IMR-90 (cell line): ENCODE data around the gene PHPT1.

Source experiments
- BHLHE40 ChIP-seq: fragments of 150-350 bp; IDR thresholded peaks from 2 replicates; pipeline ENCODE4 v1.6.1; 2016; ENCODE audit warnings: mild to moderate bottlenecking, low read depth, low read length
- CEBPB ChIP-seq: IDR thresholded peaks from 2 replicates; pipeline ENCODE4 v1.6.1; 2012; ENCODE audit warnings: low read depth, low read length, improper control_type of control experiment
- MXI1 ChIP-seq: IDR thresholded peaks from 2 replicates; pipeline ENCODE4 v1.6.1; 2012; ENCODE audit warnings: low read depth, mild to moderate bottlenecking, low read length, moderate library complexity, borderline replicate concordance
- NFE2L2 ChIP-seq: fragments of 150-350 bp; IDR thresholded peaks from 2 replicates; pipeline ENCODE4 v1.6.1; 2016; ENCODE audit warnings: low read depth, mild to moderate bottlenecking, low read length
- POLR2A ChIP-seq: IDR thresholded peaks from 2 replicates; pipeline ENCODE4 v1.6.1; 2012; ENCODE audit warnings: mild to moderate bottlenecking, low read depth, low read length
- RAD21 ChIP-seq: IDR thresholded peaks from 2 replicates; pipeline ENCODE4 v1.6.1; 2012; ENCODE audit warnings: low read length, improper control_type of control experiment
- RCOR1 ChIP-seq: IDR thresholded peaks from 2 replicates; pipeline ENCODE4 v1.6.1; 2012; ENCODE audit warnings: mild to moderate bottlenecking, low read length, improper control_type of control experiment; ENCODE audit not compliant: insufficient replicate concordance
- TF ChIP-seq, protein P1 (sequence below): conservative IDR thresholded peaks from 2 replicates; pipeline ENCODE4 v1.5.1; 2012; ENCODE audit warnings: mild to moderate bottlenecking, low read depth, low read length, improper control_type of control experiment
- TF ChIP-seq, protein P2 (sequence below): fragments of 150-350 bp; IDR thresholded peaks from 2 replicates; pipeline ENCODE4 v1.6.1; 2017; ENCODE audit warnings: mild to moderate bottlenecking, antibody characterized with exemption, low read length, low read depth

DNA sequence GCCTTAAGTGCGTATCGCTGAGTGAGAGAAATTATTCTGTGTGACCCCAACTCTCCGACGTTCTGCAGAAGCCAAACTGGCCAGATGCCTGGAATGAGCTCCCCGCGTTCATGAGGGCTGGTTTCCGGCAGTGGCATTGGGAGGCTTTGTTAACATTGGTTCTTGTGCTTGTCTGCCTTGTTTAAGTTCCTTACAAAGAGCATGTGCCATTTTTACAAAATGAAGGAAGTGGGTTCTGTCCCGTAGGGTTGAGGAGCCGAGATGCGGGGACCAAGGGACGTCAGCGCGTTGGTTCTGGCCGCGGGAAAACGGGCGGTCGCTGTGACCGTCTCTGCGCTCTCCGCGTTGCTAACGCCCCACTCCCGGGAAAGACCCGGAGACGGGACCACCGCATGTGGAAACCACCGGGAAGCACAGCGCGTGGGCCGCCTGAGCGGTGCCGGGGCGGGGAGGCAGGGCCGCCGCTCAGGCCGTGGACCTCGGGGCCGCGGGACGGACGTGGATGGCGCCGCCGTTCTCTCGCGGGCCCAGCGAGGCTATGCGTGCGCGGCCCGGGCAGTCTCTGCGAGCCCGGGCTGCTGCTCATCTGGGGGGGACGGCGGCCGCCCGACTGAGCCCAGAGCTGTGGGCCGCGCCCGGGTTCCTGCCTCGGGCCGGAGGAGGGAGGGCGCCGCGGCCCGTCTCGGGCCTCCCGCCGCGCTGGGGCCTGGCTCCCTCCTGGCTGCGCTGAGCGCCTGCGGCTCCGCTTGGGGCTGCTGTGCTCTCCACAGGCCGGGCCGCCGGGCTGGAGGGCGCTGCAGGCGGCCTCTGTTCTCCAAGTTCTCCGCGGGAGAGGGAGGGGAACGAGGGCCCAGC, 28.0 kb upstream of the PHPT1 start:
- TF ChIP-seq BHLHE40 (no peak), POLR2A (no peak), RAD21 (no peak), CEBPB (no peak), RCOR1 (no peak), MXI1 (no peak), NFE2L2 (no peak)
- TF ChIP-seq, protein P1, sequence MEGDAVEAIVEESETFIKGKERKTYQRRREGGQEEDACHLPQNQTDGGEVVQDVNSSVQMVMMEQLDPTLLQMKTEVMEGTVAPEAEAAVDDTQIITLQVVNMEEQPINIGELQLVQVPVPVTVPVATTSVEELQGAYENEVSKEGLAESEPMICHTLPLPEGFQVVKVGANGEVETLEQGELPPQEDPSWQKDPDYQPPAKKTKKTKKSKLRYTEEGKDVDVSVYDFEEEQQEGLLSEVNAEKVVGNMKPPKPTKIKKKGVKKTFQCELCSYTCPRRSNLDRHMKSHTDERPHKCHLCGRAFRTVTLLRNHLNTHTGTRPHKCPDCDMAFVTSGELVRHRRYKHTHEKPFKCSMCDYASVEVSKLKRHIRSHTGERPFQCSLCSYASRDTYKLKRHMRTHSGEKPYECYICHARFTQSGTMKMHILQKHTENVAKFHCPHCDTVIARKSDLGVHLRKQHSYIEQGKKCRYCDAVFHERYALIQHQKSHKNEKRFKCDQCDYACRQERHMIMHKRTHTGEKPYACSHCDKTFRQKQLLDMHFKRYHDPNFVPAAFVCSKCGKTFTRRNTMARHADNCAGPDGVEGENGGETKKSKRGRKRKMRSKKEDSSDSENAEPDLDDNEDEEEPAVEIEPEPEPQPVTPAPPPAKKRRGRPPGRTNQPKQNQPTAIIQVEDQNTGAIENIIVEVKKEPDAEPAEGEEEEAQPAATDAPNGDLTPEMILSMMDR, result no peak
- TF ChIP-seq, protein P2, sequence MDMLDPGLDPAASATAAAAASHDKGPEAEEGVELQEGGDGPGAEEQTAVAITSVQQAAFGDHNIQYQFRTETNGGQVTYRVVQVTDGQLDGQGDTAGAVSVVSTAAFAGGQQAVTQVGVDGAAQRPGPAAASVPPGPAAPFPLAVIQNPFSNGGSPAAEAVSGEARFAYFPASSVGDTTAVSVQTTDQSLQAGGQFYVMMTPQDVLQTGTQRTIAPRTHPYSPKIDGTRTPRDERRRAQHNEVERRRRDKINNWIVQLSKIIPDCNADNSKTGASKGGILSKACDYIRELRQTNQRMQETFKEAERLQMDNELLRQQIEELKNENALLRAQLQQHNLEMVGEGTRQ, result no peak
